ENCODE measurements around the gene PIGT.

PIGT gene

GRCh38 chr20:45427236-45428149 lies 11.6 kb downstream of the PIGT start:
- DNase-seq (ENCODE audit: low read depth): no peak

DNA sequence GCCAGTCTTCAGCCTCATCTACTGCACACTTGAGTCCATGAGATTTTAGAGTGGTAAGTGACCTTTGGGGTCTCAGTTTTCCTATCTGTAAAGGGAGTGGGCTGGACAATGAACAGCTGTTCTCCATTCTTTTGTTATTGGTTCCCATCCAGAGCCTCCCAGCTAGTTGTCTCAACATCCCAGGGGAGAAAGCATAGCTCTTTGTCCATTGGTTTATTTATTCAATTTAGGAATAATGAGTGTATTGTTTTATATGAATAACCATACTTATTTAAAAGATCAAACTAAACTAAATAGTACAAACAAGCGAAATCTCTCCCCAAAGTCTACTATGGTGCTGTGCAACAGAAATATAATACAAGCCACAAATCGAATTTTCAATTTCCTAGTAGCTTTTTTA lies 13.7 kb downstream of the PIGT start:
- no peak for DNase-seq (ENCODE audit: low read depth)

DNA sequence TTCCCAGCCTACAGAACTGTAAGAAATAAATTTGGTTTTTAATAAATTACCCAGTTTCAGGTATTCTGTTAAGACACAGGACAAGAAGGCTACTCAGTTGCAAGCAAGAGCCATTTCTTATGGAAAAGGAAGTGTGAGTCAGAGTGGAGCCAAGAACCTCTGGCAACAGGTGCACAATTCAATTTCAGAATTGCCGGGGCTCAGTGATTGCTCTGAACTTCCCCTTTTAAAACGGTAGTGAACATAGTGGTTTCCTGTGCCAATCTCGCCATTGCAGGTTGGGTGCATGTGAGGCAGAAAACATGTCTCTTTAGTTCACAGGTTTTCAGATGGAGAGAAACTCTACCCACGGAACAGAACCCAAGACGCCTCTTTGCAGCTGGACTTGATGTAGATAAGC lies 16.4 kb downstream of the PIGT start:
- no peak for DNase-seq (ENCODE audit: low read depth)

GRCh38 chr20:45433316-45433715 lies 17.4 kb downstream of the PIGT start:
- DNase-seq (ENCODE audit: low read depth): no peak

- no peak for DNase-seq (ENCODE audit: low read depth)
These were observed 18.0 kb downstream of the PIGT start for GRCh38 chr20:45433976-45434375.

DNA sequence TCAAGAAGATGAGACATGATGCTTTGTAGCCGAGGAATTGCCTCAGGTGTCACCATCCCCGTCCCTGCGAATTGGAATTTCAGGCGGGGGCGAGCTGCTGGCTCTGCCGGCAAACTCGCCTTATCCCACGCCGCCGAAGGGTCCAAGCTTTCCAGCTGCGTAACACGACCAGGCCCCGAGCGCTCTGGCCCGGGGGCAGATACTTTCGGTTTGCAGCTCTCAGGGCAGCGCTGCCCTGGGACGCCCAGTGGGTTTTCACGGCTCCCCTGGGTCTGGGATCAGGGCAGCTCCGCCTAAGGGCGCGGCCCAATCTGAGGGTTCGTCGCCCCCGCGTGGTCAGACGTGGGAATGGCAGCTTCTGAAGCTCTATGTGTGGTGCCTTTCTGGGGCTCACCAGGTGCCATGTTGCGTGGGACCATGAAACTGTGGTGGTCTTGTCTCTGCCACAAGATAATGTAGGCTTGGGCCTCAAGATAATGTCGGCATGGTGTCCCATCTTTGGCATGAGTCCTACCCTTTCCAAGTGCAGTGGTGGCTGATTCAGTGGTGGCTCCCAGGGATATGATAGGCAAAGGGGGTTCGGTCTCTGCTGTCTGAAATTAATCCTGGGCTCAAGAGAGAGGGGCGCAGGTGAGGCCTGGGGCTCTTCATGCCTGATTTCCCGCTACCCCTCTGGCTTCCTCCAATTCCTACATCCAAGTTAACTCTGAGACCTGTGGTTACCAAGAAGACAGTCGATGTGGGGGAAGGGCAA lies 21.0 kb downstream of the PIGT start:
- peak; percentile 88 for DNase-seq (ENCODE audit: low read depth)

- no peak for DNase-seq (ENCODE audit: low read depth)
These were observed 24.5 kb downstream of the PIGT start for GRCh38 chr20:45440424-45440823.

DNA sequence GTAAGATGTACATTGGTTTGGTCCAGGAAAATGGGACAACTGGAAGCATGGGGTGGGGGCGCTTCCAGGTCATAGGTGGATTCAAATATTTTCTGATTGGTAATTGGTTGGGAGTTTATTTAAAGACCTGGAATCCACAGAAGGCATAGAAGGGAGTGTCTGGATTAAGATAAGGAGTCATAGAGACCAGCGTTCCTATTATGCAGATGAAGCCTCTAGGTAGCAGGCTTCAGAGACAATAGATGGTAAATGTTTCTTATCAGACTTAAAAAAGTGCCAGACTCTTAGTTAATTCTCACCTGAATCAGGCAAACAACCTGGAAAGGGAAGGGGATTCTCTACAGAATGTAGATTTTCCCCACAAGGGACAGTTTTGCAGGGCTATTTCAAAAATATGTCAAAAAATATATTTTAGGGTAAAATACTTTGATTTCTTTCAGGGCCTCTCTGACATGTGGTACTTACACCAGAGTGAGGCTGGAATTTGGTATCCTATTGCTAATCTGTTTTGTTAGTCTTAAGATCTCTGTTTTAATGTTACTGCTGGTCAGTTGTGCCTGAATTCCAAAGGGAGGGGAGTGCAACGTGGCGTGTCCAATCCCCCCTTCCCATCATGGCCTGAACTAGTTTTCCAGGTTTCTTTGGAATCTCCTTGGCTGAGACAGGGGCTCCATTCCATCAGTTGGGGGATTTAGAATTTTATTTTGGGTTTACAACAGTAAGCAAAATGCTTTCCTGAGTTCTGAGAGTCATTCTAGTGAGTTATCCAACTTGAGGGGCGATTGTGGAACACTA lies 25.1 kb downstream of the PIGT start:
- no peak for DNase-seq (ENCODE audit: low read depth)

DNA sequence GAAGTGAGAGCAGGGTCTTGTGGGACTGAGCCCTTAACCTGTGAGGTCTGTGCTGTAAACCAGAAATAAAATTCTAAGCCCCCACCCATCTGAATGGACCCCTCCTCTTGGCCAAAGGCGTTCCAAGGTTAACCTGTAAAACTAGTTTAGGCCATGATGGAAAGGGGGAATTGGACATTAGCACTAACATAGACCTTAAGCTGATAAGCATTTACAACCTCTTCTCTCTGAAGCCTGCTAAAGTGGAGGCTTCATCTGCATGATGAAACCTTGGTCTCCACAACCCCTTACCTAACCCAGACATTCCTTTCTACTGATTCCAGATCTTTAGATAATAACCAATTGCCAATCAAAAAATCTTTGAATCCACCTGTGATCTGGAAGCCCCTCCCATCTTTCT lies 25.8 kb downstream of the PIGT start:
- DNase-seq (ENCODE audit: low read depth): no peak

DNA sequence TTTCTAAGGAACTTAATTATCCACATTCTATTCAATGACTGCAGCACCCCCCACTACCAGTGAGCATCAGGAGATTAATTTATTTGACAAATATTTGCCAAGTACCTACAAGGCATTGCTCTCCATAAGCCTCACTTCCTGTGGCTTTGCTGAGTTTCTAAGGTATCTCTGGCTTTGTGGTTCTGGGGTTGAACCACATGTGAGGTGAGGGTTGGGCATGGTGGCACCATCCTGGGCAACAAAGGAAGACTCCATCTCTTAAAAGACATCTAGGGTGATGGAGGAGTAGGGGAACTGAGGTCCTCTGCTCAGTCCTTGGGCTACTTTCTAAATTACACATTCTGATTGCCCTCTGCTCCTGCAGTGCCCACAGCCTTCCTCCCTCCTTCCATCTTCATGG lies 28.1 kb downstream of the PIGT start:
- DNase-seq (ENCODE audit: low read depth): no peak

GRCh38 chr20:45445805-45446562 lies 30.0 kb downstream of the PIGT start:
- DNase-seq (ENCODE audit: low read depth): no peak

GRCh38 chr20:45448270-45448669 lies 32.3 kb downstream of the PIGT start:
- DNase-seq (ENCODE audit: low read depth): no peak

- no peak for DNase-seq (ENCODE audit: low read depth)
These were observed 33.6 kb downstream of the PIGT start for GRCh38 chr20:45449528-45449927.

DNA sequence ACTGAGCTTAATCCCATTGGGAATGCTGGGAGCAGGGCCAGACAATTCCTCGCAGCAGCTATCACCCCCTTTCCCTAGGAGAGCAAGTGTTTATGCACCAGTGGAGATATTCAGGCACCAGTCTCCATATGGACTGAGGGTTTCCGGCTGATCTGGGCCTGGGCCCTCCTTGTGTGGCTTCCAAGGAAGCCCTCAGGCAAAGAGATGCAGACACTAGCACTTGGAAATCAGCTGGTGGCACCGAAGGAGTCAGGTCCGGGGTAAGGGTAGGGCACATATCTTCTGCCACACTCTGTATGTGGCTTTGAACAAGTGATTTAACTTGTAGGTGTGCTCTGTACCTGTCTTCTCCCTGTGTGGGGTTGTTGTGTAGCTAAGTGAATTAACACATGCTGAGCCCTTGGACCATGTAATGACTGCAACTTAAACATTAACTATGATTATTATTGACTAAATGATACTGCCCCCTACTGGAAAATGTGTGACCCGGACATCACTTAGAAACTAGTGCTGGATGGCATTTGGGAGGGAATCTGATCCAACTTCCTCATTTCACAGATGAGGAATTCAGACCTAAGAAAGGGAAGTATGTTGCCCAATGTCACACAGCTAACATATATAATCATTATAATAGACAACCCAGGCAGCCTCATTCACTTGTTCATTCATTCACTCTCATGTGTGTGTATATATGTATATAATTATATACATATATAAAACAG lies 34.3 kb downstream of the PIGT start:
- no peak for DNase-seq (ENCODE audit: low read depth)

DNA sequence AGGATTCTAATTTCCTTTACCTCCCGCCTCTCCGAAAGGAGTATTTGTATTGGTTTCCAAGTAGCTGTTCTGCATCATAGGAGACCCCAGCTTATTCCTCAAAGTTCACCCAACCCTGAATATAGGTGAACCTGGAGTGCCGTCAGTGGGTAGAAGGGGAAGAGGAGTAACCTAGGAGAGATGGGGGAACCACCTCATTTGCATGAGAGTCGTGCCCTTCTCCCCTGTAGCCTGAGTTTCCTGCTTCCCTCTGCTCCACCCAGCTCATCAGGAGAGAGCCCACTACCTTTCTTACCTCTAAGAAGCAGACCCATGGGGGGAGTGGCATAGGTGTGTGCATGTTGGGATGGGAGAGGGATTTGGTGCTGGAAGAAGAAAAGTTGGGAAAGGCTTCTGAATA lies 36.3 kb downstream of the PIGT start:
- DNase-seq (ENCODE audit: low read depth): no peak

DNA sequence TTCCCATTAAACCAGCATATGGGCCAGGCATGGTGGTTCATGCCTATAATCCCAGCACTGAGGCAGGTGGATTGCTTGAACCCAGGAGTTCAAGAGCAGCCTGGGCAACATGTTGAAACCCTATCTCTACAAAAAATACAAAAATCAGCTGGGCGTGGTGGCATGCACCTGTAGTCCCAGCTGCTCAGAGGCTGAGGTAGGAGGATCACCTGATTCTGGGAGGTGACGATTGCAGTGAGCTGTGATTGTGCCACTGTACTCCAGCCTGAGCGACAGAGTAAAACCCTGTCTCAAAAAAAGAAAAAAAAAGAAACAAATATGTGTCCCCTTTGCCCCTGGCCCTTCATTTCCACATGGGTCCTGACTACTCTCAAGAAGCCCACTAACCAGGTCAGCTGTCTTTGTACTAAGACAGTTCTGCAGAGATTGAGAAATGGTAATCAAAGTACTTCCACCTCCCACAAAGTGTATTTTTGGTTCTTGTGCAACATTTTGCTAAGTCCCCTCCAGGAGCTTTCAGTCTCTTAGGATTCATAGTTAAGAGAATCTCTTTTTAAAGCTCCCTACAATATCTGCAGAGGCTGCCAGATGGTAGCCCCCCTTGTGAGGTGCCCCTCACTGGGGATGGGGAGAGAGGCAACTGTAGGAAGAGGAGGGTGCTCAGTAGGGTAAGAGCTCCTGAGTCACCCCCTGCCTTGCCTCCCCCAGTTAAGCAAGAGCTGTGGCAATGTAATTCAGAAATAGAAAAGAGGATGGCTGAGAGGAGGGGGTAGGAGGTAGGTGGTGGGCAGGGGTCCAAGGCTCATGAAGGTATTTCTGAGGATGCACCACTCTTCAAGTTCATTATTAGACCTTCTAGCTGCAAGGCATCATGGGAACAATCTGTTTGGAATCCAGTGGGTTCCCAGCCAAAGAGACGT lies 37.1 kb downstream of the PIGT start:
- no peak for DNase-seq (ENCODE audit: low read depth)

DNA sequence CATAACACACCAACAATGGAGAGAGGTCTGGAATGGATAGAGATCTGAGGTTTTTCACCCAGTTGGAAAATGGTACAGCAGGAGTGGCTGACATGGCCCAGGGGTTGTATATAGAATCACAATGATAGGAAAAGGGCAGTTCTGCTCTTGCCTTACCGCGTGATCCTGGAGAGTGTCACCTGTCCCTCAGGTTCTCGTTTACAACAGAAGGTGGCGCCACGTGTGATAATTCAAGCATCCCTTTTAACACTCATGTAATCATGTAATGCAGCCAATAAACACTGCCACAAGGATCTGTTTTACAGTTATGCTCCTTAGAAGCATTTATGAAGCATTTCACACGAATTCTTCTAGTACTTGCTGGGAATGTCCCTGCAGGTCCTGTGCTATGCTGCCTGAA lies 40.7 kb downstream of the PIGT start:
- DNase-seq (ENCODE audit: low read depth): no peak

GRCh38 chr20:45459606-45460005 lies 43.7 kb downstream of the PIGT start:
- no peak for DNase-seq (ENCODE audit: low read depth)

GRCh38 chr20:45461225-45461624 lies 45.3 kb downstream of the PIGT start:
- no peak for DNase-seq (ENCODE audit: low read depth)

Measured in activated T-cell treated with anti-CD3 and anti-CD28 coated beads for 1 hour (primary cell).